Activated naive CD8-positive, alpha-beta T cell treated with anti-CD3 and anti-CD28 coated beads, Interleukin-2, amount 50 U/mL, for 16 hours (primary cell): ENCODE results near the gene PDZD7.
A peak's percentile ranks its signal among the peaks of the same experiment; 100 is the strongest.

ENCODE experiments used
- DNase-seq: peaks from one replicate; pipeline ENCODE4 v3.0.0-alpha.2; 2020; ENCODE audit warnings: low read depth, low spot score

The PDZD7 gene

DNA sequence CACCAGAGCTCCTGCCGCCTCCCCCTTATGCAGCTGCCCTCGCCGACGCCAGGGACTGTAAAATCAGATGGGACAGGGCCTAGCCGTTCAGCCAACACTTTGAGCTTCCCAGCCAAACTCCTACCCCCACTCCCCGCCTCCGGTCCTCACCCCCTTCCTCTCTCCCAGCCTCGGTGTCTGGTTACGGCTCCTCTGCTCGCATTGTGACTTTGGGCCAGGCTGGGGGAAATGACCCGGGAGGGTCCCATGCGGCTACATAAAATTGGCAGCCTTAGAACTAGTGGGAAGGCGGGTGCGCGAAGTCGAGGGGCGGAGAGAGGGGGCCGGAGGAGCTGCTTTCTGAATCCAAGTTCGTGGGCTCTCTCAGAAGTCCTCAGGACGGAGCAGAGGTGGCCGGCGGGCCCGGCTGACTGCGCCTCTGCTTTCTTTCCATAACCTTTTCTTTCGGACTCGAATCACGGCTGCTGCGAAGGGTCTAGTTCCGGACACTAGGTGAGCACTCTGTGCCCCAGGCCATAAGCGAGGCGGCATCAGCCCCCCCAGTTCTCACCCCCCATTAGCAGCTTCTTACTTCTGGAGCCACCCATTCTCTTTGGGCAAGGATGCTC is 30.8 kb upstream of the PDZD7 start, which contains the start of gene KAZALD1:
KAZALD1 (plus strand) TSS at position 366 of the 608 bp plus-strand sequence. CDS start 604 bp downstream, outside the sequence.
- DNase-seq: no peak

DNA sequence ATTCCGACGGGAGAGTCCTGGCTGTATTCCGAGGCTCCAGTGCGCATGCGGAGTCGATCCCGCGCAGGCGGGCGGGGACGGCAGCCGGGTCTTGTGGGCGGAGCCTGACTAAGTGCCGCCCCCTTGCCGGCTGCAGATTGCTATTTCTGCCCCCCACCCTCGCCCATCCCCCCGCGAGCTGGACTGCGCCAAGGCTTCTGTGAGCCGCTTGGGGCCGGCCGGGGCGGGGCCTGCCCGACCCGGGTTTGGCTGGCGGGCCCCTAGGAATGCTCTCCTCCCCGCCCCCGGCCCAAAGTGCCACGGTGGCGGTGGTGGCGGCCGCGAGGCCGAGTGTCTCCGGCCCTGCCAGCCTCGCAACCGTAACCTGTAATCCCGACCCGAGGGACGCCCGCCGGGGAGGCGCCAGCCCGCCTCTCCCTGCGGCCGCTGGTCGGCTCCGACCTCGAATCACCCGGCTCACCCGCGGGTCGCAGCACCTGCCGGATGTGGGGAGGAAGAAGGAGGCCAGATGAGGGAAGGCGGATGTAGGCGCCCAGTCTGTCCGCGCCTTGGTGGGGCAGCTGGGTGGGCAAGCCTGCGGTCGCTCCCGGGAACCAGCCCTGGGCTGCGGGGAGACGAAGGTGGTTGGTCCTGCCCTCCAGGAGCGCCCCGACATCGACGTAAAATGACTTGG is 30.2 kb upstream of the PDZD7 start:
- peak; percentile 77 for DNase-seq

DNA sequence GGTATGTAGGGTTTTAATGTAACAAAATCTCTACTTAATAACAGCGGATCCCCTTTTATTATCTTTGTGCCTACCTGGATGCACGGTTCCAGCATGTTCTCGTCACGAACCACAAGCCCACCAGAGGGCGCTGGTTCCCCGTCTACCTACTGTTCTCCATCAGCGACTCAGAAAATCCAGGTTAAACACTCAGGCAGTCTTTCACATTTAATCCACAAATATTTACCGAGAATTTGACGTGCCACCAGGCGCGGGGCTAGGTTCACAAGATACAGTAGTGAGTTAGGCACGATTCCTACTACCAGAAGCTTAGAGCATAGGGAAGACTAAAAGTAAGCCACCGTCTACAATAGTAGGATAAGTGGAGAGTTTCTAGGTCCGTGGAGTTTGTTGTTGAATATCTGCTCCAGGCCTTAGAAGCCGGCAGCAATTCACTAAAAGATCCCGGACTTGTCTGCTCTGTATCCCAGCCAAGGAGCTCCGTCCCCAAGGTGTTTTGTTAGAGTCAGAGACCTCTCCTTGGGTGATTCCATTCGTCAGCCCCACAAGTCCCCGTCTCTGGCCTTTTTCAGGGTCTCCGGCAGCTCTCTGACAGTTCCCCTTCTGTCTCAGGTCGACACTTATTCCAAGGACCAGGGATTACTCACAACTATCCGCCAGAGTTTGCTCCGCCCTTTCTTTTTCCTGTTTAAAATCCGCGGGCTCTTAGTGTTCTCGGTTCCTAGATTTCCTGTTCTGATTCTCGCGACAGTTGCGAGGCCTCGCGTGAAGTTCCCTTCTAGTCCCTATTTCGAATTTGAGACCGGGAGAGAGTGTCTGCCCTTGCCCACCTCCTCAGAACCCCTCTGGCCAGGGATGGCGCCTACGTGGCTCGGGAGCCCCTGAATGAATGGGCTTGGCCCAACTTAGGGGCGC is 29.4 kb upstream of the PDZD7 start:
- DNase-seq: peak; percentile 75

DNA sequence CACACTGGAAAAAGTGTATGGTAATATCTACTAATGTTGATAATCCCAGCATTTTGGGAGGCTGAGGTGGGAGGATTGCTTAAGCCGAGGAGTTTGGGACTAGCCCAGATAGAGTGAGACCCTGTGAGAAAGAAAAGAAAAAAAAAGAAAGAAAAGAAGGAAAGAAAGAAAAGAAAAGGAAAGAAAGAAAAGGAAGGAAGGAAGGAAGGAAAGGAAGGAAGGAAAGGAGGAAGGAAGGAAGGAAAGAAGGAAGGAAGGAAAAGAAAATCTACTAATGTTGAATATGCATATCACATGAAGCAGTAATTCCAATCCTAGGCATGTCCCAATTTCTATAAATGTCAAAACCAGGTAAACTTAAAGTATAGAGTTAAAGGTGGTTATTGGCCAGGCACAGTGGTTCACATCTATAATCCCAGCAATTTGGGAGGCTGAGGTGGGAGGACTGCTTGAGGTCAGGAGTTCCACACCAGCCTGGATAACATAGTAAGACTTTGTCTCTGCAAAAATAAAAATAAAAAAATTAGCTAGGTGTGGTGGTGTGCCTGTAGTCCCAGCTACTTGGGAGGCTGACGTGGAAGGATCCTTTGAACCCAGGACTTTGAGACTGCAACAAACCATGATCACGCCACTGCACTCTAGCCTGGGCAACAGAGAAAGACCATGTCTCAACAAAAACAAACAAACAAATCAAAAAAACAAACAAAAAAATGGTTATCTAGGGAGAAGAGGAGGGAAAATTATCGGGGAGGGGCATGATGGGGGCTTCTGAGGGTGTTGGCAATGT is 25.6 kb upstream of the PDZD7 start:
- no peak for DNase-seq

DNA sequence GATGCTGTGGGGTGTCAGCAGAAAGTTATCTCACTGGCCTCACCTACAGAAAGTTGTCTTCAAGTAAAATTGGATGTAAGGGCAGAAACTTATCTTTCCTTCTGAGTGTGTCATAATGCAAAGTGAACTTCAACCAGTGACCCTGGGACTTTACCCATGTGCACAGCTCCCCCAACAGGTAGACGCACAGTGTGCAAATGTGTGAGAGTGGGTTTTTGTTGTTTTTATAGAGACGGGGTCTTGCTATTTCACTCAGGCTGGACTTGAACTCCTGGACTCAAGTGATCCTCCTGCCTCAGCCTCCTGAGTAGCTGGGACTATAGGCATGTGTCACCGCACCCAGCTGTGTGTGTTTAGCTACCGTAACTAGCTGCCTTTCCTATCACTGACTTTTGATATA is 24.5 kb upstream of the PDZD7 start:
- DNase-seq: no peak

DNA sequence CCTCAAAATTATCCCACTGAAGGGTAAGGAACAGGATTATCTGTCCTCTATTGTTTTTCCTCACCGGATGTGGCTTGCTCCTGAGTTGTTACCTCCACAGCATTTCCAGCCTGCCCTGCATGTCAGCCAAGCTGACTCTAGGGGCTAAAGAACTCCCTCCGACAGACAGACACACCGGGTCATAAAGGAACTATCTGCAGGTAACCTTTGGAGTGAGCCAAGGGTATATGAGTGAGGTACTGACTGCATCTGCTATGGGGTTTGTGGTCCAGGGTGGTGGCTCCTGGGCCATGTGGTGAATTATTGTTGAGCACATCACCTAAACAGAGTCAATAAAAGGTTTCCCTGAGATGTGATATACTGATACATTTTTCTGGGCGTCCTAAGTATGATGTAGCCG is 23.9 kb upstream of the PDZD7 start:
- DNase-seq: no peak

DNA sequence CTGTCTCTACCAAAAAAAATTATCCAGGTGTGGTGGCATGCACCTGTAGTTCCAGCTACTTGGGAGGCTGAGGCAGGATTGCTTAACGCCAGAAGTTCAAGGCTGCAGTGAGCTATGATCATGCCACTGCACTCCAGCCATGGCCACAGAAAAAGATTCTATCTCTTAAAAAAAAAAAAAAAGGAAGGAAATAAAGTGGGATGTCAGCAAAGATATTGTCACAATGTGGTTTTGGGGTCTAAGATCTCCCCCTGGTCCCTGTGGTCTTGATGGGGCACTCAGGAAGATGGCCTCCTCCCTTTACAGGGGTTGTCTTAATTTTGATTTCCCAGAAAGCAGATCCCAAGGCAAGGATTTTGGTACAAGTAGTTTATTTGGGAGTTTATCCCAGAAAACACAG is 23.4 kb upstream of the PDZD7 start:
- DNase-seq: no peak

DNA sequence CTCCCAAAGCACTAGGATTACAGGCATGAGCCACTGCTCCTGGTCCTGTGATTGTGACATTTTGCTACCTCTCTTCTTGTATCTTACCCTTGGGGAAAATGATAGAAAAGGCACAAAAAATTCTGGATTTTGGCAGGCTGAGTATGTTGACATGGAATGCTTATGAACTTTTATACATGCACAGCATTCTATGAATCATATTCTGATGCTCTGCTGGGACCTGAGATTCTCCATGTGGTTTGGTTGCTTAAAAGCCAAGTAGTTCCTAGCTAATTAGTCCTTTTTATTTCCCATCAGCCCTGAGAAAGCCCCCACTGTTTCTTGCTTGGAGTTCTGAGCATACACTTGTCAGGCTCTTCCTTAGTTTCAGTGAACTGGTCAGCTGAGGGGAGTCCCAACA is 22.6 kb upstream of the PDZD7 start:
- DNase-seq: no peak

DNA sequence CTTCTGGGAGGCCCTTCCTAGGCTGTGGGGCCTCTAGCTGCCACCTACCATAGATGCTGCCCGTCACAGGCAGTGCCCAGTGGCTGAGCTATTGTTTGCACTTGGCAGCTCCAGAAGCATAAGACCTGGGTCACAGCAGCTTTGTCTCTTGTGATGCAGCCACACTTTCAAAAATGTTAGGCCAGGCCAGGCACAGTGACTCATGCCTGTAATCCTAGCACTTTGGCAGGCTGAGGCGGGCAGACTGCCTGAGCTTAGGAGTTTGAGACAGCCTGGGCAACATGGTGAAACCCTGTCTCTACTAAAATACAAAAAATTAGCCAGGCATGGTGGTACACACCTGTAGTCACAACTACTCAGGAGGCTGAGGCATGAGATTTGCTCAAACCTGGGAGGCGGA is 21.4 kb upstream of the PDZD7 start:
- DNase-seq: no peak

DNA sequence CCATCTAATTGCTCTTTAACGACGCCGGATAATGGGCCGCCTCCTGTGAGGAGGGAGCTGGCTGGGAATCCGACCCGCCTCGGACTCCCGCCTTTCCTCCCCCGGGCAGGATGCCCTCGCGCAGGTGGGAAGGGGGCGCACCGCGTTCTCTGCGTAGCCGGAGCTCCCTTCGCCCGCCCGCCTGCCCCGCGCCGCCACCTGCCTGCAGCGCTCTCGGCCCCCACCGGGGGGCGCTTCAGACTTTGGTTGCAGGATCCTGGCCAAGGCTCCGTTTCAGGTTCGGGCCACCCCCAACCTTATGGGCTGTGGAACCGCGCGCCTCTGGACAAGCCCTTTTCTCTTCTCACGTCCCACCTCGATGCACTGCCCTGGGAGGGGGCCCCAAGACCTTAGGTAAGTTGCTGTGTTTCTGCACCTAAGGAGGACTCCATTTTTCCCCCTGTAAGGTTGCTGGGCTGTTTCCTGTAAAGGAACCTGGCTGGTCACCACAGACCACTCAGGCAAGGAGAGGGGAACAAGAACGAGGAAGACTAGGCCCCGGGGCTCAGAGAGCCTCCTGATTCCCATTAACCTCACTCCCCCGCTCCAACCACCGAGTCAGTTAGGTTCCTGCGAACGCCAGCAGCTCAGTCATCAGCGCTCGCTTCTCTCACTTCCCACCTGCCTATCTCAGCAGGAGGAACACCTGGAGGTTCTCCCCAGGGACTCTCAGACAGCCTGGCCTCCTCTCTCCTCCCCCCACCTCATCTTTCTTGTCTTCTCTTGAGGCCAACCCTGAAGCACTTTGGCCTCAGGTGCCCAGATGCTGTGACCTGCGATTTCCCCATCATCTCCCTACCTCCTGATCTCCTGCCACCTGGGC is 19.5 kb upstream of the PDZD7 start:
- DNase-seq: peak; percentile 51

DNA sequence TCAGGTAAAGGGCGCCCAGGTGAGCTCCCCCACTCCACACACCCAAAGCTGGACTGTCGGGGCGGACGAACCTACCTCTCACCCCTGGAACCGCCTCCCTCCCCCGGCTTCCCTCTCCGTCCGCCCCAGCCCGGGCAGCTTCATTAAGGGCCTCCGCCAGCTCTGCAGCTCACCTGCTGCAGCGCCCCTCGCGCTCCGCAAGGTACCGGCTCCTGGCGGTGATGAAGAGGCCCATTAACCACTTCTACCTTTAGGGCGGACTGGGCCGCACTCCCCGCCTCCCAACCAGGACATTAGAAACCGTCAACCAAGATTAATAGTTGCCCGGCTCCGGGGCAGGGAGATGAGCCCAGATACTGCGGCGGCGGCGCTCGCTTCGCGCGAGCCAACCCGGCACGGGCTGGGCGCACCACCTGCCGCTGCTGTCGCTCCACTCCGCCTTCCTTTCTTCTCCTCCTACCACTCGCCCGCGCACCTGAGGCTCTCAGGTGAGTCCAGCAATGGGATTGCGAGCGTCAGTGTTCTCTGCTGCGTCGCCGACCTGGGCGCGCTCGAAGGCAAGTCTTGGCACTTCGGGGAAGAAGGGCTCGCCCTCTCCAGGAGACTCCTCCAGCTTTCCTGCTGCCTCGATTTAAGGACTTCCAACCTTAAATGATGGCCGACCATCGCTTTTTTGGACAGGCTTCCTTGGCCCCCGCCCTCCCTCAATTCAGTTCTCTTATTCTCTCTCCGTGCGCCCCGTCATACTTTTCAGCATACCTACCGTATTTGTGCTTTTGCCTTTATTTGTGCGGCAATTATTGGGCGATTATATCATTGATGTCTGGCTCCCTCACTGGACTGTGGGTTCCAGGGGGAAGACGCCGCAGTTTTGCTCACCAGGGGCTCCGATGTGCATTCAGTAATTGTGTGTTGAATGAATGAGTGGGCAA is 17.3 kb upstream of the PDZD7 start:
- no peak for DNase-seq

DNA sequence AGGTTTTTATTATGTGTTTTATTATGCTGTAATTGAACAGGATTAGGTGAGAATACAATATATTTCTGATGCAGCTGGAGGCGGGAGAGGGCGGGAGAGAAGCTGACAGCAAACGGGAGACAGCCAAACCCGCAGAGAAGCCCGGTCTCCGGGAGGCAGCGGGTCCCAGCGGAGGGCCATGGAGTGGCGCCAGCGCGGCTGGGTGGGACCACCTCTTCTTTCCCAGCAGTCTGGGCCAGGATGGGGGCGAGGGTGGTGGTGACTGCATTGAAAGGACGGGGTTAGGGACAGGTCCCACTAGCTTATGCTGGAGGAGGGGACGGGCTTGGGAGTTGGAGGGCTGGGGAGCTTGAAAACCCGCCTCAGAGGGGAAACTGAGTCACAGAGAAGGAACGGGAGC is 16.3 kb upstream of the PDZD7 start:
- no peak for DNase-seq

DNA sequence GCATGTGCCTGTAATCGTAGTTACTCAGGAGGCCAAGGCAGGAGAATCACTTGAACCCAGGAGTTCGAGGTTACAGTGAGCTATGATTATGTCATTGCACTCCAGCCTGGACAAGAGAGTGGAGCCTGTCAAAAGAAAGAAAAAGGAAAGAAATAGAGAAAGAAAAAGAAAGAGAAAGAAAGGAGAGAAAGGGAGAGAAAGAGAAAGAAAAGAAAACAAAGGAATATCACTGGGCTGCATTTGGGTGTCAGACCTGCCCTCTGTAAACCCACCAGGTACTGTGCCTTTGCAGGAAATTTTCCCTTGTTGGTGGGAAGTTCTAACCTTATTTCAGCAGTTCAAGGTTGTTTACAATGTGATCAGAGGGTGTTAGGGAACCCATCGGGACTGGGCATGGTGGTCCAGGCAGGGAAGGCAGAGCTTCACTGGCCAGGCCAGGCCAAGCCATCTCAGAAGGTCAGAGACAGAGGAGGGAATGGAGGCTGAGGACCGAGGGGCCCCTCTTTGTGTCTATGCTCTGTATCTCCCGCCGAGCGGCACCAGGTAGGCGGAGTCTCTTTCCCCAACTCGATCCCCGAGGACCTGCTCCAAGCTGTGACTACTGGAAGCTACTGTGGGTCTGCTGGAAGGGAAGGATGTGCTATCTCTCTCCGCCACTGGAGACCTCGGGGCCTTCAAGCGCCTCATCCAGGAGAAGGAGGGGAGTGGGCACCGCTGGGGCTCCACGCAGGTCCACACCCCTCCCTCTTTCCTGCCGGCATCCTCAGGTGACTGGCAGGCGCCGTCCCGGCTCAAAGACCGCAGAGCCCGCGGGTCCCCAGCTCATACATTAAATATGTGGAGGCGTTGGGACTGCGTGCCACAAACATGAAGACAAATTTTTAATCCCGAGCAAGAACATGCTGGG is 15.7 kb upstream of the PDZD7 start:
- DNase-seq: no peak

DNA sequence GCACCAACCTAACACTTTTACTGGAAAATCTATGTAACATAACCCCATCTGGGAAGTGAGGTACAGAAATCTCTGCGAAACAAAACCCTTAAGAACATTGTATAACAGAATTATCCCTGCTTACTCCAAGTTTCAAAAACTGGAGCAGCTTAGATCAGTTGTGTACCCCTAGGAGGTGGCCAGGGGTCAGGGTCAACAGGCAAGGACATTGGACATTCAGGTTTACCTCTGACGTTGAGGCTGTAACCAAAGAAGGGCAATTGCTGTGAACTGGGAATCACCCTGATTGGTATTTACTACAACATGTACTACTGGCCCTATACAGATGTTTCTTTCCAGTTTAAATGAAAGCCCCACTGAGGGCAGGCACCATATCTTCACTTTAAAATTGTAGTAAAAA is 13.2 kb upstream of the PDZD7 start:
- no peak for DNase-seq

DNA sequence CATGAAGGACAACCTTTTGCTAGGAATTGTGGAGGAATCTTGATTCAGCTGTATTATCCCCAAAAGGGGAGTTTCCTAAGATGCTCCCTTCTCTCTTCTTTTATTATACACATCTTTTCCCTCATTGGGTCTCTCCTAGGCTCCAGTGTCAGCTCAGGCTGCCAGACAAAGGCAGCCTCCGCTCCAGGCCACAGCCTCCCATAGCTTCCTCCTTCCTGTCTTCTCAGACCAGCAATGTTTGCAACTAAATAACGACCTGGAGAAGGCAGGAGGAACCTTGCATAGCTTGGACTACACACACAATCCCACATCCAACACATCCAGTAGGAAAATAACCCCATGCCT is 12.4 kb upstream of the PDZD7 start:
- no peak for DNase-seq

DNA sequence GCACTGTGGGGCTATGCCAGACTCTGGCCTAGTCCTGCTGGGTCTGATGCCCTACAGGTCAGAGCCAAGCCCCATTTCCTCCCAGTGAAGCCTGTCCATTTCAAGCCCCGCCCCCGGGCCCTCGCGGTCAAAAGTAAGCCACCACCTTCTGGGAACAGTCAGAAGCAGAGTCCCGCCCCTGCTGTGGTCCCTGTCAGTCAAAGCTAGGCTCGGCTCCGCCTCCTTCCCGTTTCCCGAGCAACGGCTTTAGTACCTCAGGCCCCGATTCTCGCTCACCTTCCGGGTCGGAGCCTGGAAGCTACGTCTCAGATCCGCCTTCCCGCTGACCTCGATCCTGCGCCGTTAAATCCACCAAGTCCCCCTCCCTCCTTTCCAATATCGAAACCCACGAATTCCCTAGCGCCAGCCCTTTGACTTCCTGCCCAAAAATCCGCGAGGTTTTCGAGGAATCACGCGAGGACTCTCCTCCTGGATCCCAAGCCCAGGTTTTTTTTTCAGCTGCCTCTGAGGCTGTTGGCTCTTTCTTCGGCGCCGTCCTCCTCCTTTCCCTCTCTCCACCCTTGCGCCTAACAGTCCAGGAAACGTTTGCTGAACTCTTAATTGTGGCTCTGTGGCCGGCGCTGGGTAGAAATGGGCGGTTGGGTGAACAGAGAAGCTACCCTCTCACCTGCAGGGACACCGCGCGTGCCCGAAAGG is 11.9 kb upstream of the PDZD7 start:
- peak; percentile 71 for DNase-seq

DNA sequence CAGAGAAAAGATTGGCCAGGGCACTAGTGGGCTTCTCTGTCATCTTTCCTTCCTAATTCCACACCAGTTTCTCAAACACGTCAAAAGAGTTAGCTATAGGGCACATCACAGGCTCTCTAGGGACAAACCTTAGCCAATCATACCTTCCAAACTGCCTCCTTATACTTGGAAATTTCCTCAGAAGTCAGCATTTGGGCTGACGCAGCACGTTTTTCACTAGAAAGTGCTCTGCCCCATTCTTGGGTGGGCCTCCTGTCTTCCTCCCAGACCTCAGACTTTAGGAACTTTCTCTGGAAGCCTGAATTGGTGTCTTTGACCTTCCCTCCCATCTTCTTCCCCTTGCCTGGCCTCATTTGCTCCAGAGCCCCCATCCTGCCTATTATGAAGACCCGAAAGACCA is 11.2 kb upstream of the PDZD7 start:
- DNase-seq: no peak

DNA sequence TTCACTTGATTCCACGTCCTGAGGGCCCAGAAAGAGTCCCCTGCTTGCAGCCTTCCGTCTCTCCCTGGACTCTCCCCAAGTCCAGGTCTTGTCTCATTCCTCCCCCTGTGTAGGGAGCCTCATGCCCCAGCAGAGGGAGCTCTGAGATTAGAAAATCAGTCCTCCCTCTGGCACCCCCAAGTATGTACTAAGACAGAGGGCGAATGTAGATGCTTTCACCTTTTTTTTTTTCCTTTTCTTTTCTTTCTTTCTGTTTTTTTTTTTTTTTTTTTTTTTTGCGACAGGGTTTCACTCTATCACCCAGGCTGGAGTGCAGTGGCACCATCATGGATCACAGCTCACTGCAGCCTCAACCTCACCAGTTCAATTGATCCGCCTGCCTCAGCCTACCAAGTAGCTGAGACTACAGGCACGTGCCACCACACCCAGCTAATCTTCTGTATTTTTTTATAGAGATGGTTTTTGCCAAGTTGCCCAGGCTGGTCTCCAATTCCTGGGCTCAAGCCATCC is 10.4 kb upstream of the PDZD7 start:
- DNase-seq: peak; percentile 41
